ENCODE data around the gene SETD3. TPM values are rescaled to one million over a fixed set of nuclear protein-coding genes. Genes with fewer than 3 reads are reported as not detected.

The SETD3 gene
- total RNA-seq, 4 donors from 2014 or later: 29.1 to 65.4 (median 36.3) TPM

GRCh38 chr14:99402950-99403349 lies 77.7 kb downstream of the SETD3 start:
- peaks cover 0 to 97% (median 11%) of the 10 kb centered on the region in 3 donors for H3K36me3 ChIP-seq
- no peak for TF ChIP-seq CTCF (IDR thresholded peaks at IDR 0.05)
- no peak for TF ChIP-seq POLR2A (IDR thresholded peaks at IDR 0.05)
- no peak overlapping the region for H3K27ac ChIP-seq

GRCh38 chr14:99402285-99402648 lies 78.4 kb downstream of the SETD3 start:
- Histone ChIP-seq H3K4me3 (no peak overlapping the region), H3K27me3 (no peaks in the 10 kb centered on the region), H3K9me3 (no peaks in the 10 kb centered on the region), H3K27ac (no peak overlapping the region), H3K36me3 (peaks cover 0 to 98% (median 17%) of the 10 kb centered on the region in 3 donors), H3K4me1 (no peaks in the 10 kb centered on the region)
- no peak for DNase-seq
- TF ChIP-seq POLR2A (IDR thresholded peaks at IDR 0.05): no peak
- no peak for TF ChIP-seq CTCF (IDR thresholded peaks at IDR 0.05)
- intact Hi-C loops (cut with DNase I): no loop called here
- WGBS, 2 donors: 80 to 92% methylated on average over 4 of the region's 4 CpGs

More at GRCh38 chr14:99402950-99403349, 77.7 kb downstream of the SETD3 start:
- 89% methylated on average over 10 of the region's 10 CpGs for WGBS, 2 donors
- intact Hi-C loops (cut with DNase I): no loop called here
- no peaks in the 10 kb centered on the region for H3K4me1 ChIP-seq
- no peak overlapping the region for H3K4me3 ChIP-seq
- DNase-seq: no peak
- no peaks in the 10 kb centered on the region for H3K27me3 ChIP-seq
- H3K9me3 ChIP-seq: no peaks in the 10 kb centered on the region

- DNase-seq: no peak
- intact Hi-C loops (cut with DNase I): no loop called here
- Histone ChIP-seq H3K4me1 (no peaks in the 10 kb centered on the region), H3K36me3 (peaks cover 0 to 98% (median 17%) of the 10 kb centered on the region in 3 donors), H3K4me3 (no peak overlapping the region), H3K9me3 (no peaks in the 10 kb centered on the region), H3K27ac (no peak overlapping the region), H3K27me3 (no peaks in the 10 kb centered on the region)
- WGBS, 2 donors: 69% methylated on average over 5 of the region's 5 CpGs
- no peak for TF ChIP-seq POLR2A (IDR thresholded peaks at IDR 0.05)
- TF ChIP-seq CTCF (IDR thresholded peaks at IDR 0.05): no peak
Observed at GRCh38 chr14:99401621-99402284, 78.9 kb downstream of the SETD3 start.

- Histone ChIP-seq H3K27me3 (no peaks in the 10 kb centered on the region), H3K36me3 (peaks cover 0 to 98% (median 17%) of the 10 kb centered on the region in 3 donors), H3K4me1 (no peaks in the 10 kb centered on the region), H3K9me3 (no peaks in the 10 kb centered on the region), H3K4me3 (no peak overlapping the region), H3K27ac (no peak overlapping the region)
- DNase-seq: no peak
- 49 to 83% methylated on average over 4 of the region's 4 CpGs for WGBS, 2 donors
- TF ChIP-seq CTCF (IDR thresholded peaks at IDR 0.05) (no peak), POLR2A (IDR thresholded peaks at IDR 0.05) (no peak)
- intact Hi-C loops (cut with DNase I): no loop called here
Observed at GRCh38 chr14:99401211-99401610, 79.4 kb downstream of the SETD3 start.

- TF ChIP-seq POLR2A (IDR thresholded peaks at IDR 0.05) (no peak), CTCF (IDR thresholded peaks at IDR 0.05) (no peak)
- DNase-seq: no peak
- H3K27me3 ChIP-seq: no peaks in the 10 kb centered on the region
- no peak overlapping the region for H3K4me3 ChIP-seq
- H3K27ac ChIP-seq: no peak overlapping the region
- no peaks in the 10 kb centered on the region for H3K4me1 ChIP-seq
- intact Hi-C loops (cut with DNase I): no loop called here
- H3K9me3 ChIP-seq: no peaks in the 10 kb centered on the region
- peaks cover 0 to 88% (median 6%) of the 10 kb centered on the region in 3 donors for H3K36me3 ChIP-seq
- 88 to 92% methylated on average over 2 of the region's 2 CpGs for WGBS, 2 donors
Observed at GRCh38 chr14:99397698-99398097, 83.0 kb downstream of the SETD3 start.
